GM21528 (cell line): ENCODE results near the gene STRIP1.
A peak's percentile ranks its signal among the peaks of the same experiment; 100 is the strongest.

ENCODE experiments used
- ATAC-seq: cut with Tn5 transposase; IDR thresholded peaks from one replicate; pipeline ENCODE4 v1.9.1; 2021; ENCODE audit warnings: mild to moderate bottlenecking, moderate library complexity; ENCODE audit not compliant: unreplicated experiment, low FRiP score

The STRIP1 gene

DNA sequence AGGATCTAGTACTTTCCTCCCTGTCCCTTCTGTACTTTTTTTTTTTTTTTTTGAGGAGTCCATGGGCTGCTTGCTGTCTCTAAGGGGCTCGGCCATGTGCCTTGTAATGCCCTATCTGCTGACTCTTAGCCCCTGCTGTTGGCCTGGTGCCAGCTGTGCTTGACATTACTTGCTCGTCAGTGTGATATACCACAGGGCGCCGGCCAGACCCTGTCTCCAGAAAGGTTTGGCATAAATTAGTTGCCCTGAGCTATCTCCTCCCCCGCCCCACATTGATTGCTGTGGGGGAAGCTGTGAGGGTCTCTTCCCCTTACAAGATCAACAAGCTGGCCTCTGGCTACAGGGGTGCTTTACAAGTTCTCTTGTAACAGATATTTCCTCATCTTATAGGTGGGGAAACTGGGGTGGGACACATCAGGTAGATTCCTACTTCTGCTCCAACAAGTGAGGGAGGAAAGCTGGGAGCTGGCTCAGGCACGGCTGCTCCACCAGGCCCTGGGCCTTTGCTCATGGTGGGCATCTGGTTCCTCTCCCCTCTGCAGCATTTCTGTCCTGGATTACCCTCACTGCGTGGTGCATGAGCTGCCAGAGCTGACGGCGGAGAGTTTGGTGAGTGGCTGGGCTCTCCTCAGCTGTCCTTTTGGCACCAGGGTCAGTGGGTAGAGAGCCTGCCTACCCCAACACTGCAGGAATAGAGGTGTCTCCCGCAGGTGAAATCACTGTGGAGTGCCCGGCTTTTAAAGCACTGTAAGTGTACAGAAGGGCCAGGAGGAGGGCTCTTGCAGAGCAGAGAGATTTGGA is 15.6 kb downstream of the STRIP1 start:
- no peak for ATAC-seq

DNA sequence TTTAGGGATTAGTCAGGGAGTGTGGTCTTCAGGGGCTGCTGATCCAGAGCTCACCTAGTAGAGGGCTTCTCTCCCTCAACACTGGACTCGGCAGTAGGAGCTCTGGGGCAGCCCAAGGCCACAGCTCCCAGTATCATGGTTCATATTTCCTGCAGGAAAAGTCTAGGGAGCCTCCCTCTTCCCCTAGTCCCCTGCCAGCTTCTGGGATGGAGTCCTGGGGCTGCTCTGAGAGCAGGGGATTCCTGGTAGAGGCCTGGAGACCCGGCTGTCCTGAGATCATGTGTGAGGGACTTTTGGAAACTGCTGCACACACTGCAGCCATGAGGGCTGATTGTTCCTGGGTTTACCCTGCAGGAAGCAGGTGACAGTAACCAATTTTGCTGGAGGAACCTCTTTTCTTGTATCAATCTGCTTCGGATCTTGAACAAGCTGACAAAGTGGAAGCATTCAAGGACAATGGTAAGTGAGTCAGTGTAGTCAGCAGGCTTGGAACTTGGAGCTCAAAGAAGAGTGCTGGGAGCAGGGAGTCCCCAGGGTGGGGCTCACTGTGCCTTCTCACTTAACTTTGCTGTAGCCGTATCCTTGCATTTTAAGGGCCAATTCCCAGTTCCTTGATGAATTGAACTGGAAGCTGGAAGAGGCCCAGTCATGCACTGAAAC is 16.3 kb downstream of the STRIP1 start:
- ATAC-seq, result no peak

DNA sequence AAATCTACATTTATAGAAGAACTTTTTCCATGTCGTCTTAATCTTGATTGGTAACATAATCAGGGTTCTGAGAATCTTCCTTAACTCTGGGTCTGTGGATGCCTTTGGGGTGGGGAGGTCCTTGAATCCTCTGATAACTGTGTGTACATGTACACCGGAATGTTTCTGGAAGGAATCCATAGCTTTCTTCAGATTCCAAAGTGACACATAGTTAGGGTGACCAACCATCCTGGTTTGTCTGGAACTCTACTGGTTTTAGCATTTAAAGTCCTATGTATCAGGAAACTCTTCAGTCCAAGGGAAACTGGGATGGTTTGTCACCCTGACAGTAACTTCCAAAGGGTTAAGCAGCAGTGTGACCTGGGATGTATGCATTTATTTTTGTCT is 16.8 kb downstream of the STRIP1 start:
- ATAC-seq, result no peak

DNA sequence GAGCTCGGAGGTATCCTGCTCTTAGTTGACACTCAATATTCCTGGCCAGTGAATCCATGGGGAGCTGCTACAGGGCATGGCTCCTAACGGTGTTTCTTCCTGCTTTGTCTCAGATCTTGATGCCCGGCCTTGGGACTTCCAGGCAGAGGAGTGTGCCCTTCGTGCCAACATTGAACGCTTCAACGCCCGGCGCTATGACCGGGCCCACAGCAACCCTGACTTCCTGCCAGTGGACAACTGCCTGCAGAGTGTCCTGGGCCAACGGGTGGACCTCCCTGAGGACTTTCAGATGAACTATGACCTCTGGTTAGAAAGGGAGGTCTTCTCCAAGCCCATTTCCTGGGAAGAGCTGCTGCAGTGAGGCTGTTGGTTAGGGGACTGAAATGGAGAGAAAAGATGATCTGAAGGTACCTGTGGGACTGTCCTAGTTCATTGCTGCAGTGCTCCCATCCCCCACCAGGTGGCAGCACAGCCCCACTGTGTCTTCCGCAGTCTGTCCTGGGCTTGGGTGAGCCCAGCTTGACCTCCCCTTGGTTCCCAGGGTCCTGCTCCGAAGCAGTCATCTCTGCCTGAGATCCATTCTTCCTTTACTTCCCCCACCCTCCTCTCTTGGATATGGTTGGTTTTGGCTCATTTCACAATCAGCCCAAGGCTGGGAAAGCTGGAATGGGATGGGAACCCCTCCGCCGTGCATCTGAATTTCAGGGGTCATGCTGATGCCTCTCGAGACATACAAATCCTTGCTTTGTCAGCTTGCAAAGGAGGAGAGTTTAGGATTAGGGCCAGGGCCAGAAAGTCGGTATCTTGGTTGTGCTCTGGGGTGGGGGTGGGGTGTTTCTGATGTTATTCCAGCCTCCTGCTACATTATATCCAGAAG is 19.4 kb downstream of the STRIP1 start:
- ATAC-seq, result no peak

DNA sequence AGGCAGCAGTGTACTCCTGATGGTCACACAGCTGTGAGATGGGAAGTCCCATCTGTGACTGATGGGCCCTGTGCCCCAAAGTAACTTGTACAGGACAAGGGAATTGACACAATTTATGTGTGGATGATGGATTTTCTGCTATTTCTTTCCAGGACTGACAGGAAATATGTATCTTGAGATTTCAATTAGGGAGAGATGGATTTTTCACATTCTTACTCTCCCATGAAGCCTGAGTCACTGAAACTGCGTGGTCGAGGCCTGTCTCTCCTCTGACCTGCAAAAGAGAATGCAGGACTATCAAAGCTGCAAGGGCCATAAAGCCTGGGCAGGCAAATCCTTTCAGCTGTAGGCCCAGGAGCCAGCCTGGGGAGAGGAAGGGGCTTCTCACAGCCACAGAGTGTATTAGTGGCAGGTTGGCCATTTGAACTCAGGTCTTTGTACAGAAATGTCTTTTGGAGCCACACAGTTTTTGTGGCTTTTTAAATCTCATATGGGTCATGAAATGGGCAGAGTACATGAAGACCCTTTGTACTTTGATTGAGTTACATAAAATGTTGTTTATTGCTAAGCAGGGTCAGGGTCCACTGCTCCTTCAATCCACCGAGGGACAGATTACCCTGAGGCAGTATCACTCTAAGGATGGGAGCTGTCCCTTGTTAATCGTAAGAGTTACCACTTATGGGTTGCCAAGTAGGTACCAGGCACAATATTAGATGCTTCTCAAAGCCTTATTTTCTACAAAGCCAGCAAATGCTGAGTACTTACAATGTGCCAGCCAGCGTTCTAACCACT is 21.3 kb downstream of the STRIP1 start:
- no peak for ATAC-seq

DNA sequence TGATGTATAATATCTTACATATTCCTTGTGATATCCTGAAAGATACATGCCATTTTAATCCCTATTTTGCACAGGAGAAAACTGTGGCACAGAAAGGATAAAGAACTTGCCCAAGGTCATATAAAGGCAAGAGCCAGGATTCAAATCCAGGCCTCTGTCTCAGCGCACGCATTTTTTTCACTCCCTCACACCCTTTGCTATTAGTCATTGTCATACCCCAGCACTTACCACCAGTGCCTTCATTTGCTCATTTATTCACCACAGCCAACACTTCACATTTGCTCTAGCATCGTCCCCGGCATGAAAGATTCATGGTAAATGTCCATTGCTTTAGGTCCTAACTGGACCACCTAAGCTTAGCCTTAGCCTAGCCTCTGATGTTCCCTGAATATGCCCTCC is 21.9 kb downstream of the STRIP1 start:
- no peak for ATAC-seq

DNA sequence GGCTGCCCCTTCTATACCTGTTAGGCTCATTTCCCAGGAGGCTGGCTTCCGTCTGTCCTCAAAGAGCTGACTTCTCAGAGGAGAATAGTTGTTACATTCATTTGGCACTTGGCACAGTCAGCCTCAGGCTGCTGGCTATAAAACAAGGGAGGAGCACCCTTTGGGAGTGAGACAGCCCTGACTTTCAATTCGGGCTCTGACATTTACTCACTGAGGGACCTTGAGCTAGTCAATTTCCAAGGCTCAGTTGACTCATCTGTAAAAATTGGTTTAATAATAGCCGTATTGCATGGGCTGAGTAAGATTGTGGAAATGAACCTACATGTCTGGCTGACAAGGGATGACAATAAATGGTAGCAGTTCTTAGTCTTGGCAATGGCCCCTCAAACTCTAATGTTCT is 22.4 kb downstream of the STRIP1 start:
- ATAC-seq, result no peak

DNA sequence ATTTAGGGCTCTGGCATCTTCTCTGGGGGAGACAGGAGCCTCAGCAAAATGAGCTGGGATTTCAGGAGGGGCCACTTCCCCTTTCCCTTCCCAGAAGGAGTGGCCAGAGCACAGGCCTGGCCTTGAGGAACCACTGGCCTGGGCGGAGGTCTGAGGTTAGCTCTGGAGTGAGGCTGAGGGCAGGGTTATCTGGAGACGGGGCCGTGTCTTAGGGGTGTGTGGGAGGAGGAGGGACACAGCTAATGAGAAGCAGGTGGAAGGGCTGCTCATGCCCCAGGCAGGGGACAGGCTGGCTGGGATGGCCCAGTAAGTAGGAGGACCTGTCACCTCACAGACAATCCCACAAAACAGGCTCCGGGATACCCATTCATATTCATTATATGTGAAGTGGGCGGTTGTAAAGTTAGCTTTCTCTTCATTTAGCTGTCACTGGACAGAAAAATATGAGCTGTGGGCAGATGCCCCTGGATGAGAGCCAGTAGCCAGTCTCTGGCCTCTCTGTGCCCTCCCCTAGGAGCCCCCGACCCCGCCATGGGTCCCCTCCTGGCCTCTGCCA is 23.6 kb downstream of the STRIP1 start:
- no peak for ATAC-seq

DNA sequence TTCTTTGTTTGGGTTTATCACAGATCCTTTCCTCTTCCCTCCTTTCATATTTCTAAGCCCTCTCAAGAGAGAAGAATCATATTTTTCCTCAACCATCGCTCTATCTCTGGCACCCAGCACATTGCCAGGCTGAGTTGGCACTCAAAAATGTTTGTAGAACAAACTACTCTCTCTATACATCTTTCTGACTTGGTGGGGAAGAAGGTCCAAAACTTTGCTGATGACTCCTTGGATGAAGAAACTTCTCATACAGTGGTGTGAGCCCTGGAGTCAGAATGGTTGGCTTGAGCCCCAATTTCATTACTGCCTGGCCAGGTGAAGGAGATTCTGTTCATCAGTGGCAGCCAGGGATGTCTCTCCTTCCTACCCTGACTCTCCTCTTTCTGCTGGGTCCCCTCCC is 24.2 kb downstream of the STRIP1 start:
- ATAC-seq, result no peak

DNA sequence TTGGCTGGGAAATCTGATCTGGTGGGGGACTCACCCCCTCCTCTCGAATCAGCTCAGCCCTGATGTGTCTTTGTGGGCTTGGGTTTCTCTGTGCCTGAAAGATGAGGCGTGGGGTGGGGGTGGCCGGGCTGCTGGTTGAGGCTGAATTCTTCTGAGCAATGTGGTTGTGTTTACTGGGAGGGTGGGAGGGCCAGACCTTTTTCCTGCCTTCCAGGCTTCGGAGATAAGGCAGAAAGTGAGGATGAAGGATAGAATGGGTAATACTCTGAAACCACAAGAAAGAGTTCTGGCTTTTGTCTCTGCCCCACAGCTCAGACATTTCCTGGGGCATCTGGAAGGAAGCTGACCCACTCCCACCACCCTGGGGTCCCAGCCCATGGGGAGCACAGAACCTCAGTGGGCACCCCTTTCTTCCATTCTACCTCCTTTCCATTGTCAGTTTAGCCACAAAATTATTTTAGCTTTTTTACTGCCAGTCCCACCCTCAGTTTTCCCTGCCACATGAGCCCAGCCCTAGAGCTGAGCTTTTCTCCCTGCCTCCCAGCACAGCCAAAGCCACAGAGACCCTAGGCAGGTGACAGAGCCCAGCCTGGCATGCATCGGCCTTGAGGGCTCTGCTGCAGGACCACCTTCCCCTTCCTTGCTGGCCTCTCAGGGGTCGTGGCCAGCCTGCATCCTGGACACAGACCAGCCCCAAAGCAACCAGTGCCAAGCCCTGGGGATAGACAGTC is 24.9 kb downstream of the STRIP1 start:
- ATAC-seq, result no peak

DNA sequence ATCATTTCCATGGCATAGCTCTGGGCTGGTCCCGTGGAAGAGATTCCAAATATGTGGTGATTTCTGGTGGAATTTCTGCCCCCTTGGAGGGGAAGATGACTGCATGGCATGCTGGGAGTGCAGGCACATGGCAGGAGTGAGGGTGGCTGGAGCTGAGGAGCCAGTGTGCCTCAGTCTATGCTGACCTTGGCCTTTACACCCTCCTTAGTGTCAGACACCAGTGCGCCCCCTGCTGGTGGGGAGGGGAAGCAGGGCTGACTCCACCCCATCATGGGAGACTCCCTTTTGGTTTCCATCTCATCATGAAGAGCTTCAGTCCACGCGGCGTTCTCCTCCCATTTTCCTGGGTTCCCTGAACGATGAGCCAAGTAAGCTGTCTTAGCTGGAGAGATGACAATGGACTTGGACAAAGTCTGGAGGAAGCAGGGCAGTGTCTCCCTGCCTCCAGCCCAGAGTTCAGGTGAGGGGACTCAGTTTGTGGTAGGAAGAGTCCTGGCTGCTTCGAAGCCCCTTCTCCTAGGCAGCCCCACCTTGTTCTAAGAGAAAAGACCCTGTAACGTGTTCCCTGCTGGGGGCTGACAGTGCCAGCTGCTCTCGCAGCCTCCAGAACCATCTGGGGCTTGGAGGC is 25.7 kb downstream of the STRIP1 start:
- ATAC-seq, result peak; percentile 55

DNA sequence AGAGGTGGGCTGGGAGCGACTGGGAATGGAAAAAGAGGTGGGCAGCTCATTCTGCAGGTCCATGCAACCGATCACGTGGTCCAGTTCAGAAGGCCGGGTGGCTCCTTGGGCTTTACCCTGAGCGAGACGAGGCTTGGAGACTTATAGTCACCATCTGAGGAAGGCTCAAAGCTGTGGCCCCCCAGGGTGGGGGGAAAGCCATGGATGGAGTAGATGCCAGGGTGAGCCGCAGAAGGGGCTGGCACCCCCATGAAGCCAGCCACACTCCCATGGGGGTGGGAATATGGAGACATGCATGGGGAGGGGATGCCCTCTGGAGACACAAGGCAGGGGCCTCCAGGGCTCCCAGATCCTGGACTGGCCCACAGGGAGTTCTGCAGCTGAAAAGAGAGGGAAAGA is 26.2 kb downstream of the STRIP1 start:
- no peak for ATAC-seq

DNA sequence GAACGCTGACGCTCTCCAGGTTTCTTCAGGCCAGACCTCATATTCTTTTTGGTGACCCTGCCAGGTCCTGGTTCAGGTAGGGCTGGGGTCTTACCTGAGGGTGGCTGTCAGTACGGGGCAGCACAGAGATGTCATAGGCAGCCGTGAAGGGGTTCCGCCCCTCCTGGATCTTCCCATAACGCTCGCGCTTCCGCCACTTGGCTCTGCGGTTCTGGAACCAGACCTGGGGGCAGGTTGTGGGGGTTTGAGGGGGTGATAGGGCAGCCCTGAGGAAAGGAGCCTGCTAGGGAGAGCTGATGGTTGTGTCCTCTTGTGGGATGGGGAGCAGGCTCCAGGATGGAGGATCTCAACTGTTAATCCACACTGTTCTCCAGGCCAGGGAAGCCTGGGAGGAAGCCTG is 26.9 kb downstream of the STRIP1 start:
- no peak for ATAC-seq

DNA sequence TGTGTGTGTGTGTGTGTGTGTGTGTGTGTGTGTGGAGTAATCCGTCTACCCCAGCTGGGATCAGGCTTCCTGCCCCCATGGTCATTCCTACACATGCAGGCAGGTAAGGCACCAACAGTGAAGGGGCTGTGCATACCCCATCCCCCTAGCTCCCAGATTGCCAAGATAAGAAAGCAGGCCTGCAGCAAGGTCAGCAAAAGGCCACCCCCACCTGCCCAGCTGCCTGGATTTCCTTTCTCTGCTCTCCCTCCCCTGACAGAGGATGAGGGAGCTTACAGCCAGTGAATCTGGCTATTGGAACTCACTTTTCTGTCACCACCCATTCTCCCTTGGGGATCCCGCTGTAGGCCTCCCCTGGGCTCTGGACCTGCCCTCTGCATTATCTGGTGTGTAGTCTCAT is 28.2 kb downstream of the STRIP1 start:
- no peak for ATAC-seq

DNA sequence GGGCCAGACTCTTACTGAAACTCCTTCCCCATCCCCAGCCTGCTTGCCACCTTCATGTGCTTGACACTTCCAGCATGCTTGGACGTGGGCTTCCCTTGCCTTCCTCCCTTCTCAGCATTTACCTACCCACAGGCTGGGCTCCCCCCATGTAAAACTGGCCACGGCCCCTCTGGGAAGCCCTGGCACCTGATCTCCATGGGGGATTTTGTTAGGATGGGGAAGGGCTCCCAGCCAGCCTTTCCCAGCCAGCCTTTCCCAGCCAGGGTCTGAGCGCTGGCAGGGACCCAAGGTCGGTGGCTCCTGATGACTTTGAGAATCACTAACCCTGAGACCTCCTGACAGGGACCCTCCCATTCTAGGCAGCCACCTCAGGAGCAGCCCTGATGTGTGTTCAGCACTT is 29.4 kb downstream of the STRIP1 start:
- no peak for ATAC-seq

DNA sequence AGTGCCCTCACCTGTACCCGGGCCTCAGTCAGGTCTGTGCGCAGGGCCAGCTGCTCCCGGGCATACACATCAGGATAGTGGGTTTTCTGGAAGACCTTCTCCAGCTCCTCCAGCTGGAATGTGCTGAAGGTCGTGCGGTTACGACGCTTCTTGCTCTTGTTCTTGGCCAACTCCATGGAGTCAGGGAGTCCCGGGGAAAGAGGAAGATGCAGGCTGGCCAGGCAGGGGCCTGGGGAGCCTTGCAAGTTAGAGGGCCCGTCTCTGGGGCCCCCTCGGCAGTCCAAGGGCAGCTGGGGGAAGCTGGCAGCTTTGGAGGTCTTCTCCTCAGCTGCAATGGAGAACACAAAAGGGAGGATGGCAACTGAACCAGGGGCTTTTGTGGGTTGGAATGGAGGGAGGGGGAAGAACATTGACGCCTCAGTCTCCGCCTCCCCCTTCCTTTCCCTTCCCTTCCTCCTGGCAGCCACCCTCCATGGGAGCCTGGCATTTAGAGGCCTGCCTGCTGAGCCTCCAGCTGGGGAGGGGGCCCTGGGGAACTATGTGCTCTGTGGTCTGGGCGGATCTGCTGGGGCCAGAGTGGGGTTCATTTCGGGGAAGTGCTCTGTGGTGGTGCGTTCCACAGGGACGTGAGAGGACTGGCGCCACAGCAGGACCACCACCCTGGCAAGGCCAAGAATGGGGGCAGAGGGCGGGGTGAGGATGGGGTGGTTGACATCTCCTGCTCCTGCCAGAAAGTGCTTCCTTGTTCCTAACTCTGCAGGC is 30.3 kb downstream of the STRIP1 start:
- no peak for ATAC-seq

DNA sequence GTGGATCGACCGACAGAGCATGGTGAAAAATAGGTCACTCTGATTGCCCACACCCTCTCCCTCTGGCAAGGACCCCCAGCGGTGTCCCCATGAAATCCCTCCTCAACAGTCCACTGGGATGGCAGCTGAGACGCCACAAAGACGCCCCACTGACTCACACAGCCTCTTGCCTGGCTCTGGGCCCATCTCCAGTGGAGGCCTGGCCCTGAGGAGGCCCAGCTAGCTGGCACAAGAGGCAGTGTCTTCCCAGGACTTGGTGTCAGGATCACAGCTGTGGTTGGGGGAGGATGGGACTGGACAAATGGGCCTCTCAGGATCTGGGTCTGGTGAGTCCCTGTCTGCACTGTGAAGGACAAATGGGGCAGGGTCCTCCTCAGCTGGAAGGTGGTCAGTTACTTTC is 31.4 kb downstream of the STRIP1 start:
- no peak for ATAC-seq

DNA sequence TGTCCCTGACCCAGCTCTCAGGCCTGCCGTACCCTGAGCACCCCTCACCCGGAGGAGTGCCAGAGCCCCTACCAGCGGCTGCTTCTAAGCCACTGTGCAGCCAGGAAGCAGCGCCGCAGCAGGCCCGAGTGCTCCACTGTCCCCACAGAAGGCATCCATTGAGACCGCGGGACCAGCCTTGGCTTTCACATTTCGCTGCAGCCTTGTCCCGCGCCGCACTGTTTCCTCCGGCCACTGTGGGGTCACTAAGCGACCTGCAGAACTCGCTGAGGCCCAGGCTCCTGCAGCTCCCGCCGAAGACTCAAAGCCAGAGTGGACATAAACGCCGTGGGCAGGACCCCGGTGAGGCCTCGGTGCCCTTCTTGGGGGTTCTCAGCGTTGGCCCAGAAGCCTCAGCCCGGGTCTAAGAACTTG is 33.1 kb downstream of the STRIP1 start:
- no peak for ATAC-seq
